Suprapubic skin (tissue), 4 donors: ENCODE results near the gene ARHGAP18.

Experiments
- EP300 ChIP-seq: sonication (generic); formaldehyde crosslinking; IDR thresholded peaks from one replicate; pipeline ENCODE4 v1.6.1; 2017; ENCODE audit warnings: antibody characterized with exemption
- POLR2A ChIP-seq, 2 donors: fragments of 450-650 bp; IDR thresholded peaks; one replicate each; pipeline ENCODE4 v1.6.1; 2017; ENCODE audit warnings: antibody characterized with exemption in 2 of 2, mild to moderate bottlenecking in 2 of 2, moderate library complexity in 2 of 2
- POLR2AphosphoS5 ChIP-seq, 3 donors: sonication (generic); formaldehyde crosslinking; IDR thresholded peaks; one replicate each; pipeline ENCODE4 v1.6.1; 2017; ENCODE audit warnings: antibody characterized with exemption in 3 of 3
- TF ChIP-seq, protein P1 (sequence below), 2 donors: fragments of 200-600 bp in 1 of 2; fragments of 450-650 bp in 1 of 2; sonication (generic) in 1 of 2; IDR thresholded peaks; one replicate each; pipeline ENCODE4 v1.5.1; 2016 to 2019; ENCODE audit warnings: antibody characterized with exemption in 2 of 2, mild to moderate bottlenecking in 1 of 2, moderate library complexity in 1 of 2

- TF ChIP-seq, protein P1, sequence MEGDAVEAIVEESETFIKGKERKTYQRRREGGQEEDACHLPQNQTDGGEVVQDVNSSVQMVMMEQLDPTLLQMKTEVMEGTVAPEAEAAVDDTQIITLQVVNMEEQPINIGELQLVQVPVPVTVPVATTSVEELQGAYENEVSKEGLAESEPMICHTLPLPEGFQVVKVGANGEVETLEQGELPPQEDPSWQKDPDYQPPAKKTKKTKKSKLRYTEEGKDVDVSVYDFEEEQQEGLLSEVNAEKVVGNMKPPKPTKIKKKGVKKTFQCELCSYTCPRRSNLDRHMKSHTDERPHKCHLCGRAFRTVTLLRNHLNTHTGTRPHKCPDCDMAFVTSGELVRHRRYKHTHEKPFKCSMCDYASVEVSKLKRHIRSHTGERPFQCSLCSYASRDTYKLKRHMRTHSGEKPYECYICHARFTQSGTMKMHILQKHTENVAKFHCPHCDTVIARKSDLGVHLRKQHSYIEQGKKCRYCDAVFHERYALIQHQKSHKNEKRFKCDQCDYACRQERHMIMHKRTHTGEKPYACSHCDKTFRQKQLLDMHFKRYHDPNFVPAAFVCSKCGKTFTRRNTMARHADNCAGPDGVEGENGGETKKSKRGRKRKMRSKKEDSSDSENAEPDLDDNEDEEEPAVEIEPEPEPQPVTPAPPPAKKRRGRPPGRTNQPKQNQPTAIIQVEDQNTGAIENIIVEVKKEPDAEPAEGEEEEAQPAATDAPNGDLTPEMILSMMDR (IDR thresholded peaks at IDR 0.05): no peak
- TF ChIP-seq POLR2A (IDR thresholded peaks at IDR 0.05): no peak
- no peak for TF ChIP-seq EP300
- no peak for TF ChIP-seq POLR2AphosphoS5 (IDR thresholded peaks at IDR 0.05)
These were observed 103.3 kb downstream of the ARHGAP18 start for GRCh38 chr6:129606664-129607063.
